ENCODE data around the gene KRTAP4-4.

DNA sequence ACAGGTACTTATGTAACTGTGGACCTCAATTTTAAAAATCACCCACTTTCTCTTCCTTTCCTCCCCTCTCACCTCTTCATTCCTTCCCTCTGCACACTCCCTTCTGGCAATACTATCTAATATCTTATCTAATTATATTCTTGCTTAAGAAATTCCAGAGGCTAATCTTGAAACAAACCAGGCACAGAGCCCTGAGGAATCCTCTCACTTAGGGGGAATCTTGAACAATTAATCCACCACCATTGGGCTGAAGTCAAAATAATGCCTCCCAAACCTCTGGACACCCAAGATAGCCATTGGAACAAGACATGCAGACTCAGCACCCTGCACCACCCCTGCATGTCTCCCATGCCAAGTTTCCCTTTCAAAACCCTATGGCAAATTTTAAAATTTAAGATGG is 19.2 kb downstream of the KRTAP4-4 start:
- TF ChIP-seq CTCF (IDR thresholded peaks at IDR 0.05; ENCODE audit: insufficient read depth, low read depth, low read length): no peak
- no peak for TF ChIP-seq EZH2 (IDR thresholded peaks at IDR 0.05; ENCODE audit: insufficient read depth, low read length)

Data from astrocyte (in vitro differentiated cells and primary cell).